ENCODE measurements around the gene LRRC37B.
"Not testable (repeated sequence)": the region's sequence is repeated elsewhere in the genome, so short reads cannot be mapped to it uniquely, and the experiment has no call there.

- TF ChIP-seq, protein P1, sequence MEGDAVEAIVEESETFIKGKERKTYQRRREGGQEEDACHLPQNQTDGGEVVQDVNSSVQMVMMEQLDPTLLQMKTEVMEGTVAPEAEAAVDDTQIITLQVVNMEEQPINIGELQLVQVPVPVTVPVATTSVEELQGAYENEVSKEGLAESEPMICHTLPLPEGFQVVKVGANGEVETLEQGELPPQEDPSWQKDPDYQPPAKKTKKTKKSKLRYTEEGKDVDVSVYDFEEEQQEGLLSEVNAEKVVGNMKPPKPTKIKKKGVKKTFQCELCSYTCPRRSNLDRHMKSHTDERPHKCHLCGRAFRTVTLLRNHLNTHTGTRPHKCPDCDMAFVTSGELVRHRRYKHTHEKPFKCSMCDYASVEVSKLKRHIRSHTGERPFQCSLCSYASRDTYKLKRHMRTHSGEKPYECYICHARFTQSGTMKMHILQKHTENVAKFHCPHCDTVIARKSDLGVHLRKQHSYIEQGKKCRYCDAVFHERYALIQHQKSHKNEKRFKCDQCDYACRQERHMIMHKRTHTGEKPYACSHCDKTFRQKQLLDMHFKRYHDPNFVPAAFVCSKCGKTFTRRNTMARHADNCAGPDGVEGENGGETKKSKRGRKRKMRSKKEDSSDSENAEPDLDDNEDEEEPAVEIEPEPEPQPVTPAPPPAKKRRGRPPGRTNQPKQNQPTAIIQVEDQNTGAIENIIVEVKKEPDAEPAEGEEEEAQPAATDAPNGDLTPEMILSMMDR (IDR thresholded peaks at IDR 0.05; ENCODE audit: poor library complexity, severe bottlenecking) = not testable (repeated sequence)
- TF ChIP-seq SMC3 (conservative IDR thresholded peaks at IDR 0.05; ENCODE audit: poor library complexity); POLR2AphosphoS5 (IDR thresholded peaks at IDR 0.05); TAF1 (IDR thresholded peaks at IDR 0.05; ENCODE audit: low read depth); EP300 (conservative IDR thresholded peaks at IDR 0.05; ENCODE audit: poor library complexity, severe bottlenecking): not testable (repeated sequence)
Measured at GRCh38 chr17:32055425-32055824, 48.2 kb downstream of the LRRC37B start.
